GM18861 (cell line): ENCODE data around the gene TXNL4A.
A peak's percentile ranks its signal among the peaks of the same experiment; 100 is the strongest.
"Not testable (repeated sequence)": the region's sequence is repeated elsewhere in the genome, so short reads cannot be mapped to it uniquely, and the experiment has no call there.

Source experiments
- ATAC-seq: cut with Tn5 transposase; IDR thresholded peaks from one replicate; pipeline ENCODE4 v1.9.1; 2021; ENCODE audit not compliant: unreplicated experiment

TXNL4A gene

GRCh38 chr18:79999701-80000100, 11.3 kb upstream of the TXNL4A start:
- ATAC-seq: not testable (repeated sequence)

- no peak for ATAC-seq
These were observed 3.1 kb upstream of the TXNL4A start for GRCh38 chr18:79991494-79991893.

GRCh38 chr18:79989195-79989497, 783 bp upstream of the TXNL4A start:
- no peak for ATAC-seq

GRCh38 chr18:79988071-79988450, 302 bp downstream of the TXNL4A start:
- ATAC-seq: peak; percentile 50

GRCh38 chr18:79987566-79987965, 797 bp downstream of the TXNL4A start:
- ATAC-seq: no peak

- no peak for ATAC-seq
These were observed 1.6 kb downstream of the TXNL4A start for GRCh38 chr18:79986726-79987125.

- ATAC-seq: no peak
These were observed 3.2 kb downstream of the TXNL4A start for GRCh38 chr18:79985172-79985571.

GRCh38 chr18:79983793-79984192, 4.6 kb downstream of the TXNL4A start:
- no peak for ATAC-seq

- ATAC-seq: no peak
These were observed 5.1 kb downstream of the TXNL4A start for GRCh38 chr18:79983253-79983652.

GRCh38 chr18:79982736-79983135, 5.6 kb downstream of the TXNL4A start:
- ATAC-seq: no peak

- no peak for ATAC-seq
These were observed 7.8 kb downstream of the TXNL4A start for GRCh38 chr18:79980585-79980984.

- no peak for ATAC-seq
These were observed 8.5 kb downstream of the TXNL4A start for GRCh38 chr18:79979843-79980242.

- ATAC-seq: no peak
These were observed 12.2 kb downstream of the TXNL4A start for GRCh38 chr18:79975985-79976680.

GRCh38 chr18:79975043-79975442, 13.3 kb downstream of the TXNL4A start:
- no peak for ATAC-seq

- no peak for ATAC-seq
These were observed 14.2 kb downstream of the TXNL4A start for GRCh38 chr18:79974025-79974654.

GRCh38 chr18:79973517-79973916, 14.8 kb downstream of the TXNL4A start:
- no peak for ATAC-seq

- no peak for ATAC-seq
These were observed 15.6 kb downstream of the TXNL4A start for GRCh38 chr18:79972720-79973119.

GRCh38 chr18:79971986-79972385, 16.4 kb downstream of the TXNL4A start:
- no peak for ATAC-seq

- no peak for ATAC-seq
These were observed 17.0 kb downstream of the TXNL4A start for GRCh38 chr18:79971211-79971952.

GRCh38 chr18:79970419-79971133, 17.8 kb downstream of the TXNL4A start:
- no peak for ATAC-seq

- ATAC-seq: no peak
These were observed 23.1 kb downstream of the TXNL4A start for GRCh38 chr18:79965119-79965902.
